Measurements from ENCODE around the gene KIRREL3. TPM values are rescaled to one million over a fixed set of nuclear protein-coding genes. Genes with fewer than 3 reads are reported as not detected.

KIRREL3 gene
- total and polyA plus RNA-seq, 9 of the 15 experiments (the other 6 are each of a cell fraction or from before 2014, with no cell fraction given): 0.04 to 0.10 TPM; not detected in 7

GRCh38 chr11:126480410-126481302 is 519.9 kb downstream of the KIRREL3 start:
- POLR2A ChIA-PET: interaction anchor here (0.6 to 1.6 kb wide), 8 partner anchors 9 to 372 kb away, joined by 3 to 8 read pairs (median 4); no protein-coding TSS in a partner anchor
- 17% methylated on average over 18 of the region's 19 CpGs for WGBS (ENCODE audit: insufficient coverage, low coverage, missing lambda C conversion rate)
- H3K9ac ChIP-seq (ENCODE audit: insufficient read depth in 1 of 2, low read depth in 2 of 2, low read length in 2 of 2): peak overlapping the region; percentile 27 to 40; a peak in 3 of 4 replicates
- TF ChIP-seq EGR1 (conservative IDR thresholded peaks at IDR 0.05) (no peak), TFE3 (CRISPR knock-in tag; IDR thresholded peaks at IDR 0.05) (no peak), SIX5 (IDR thresholded peaks at IDR 0.05; ENCODE audit: borderline replicate concordance in 1 of 2, insufficient read depth in 1 of 2, low read depth in 1 of 2, low read length in 2 of 2) (no peak), HOMEZ (CRISPR knock-in tag; IDR thresholded peaks at IDR 0.05) (no peak), PTTG1 (tag; IDR thresholded peaks at IDR 0.05; ENCODE audit: low read depth) (no peak), PYGO2 (tag; IDR thresholded peaks at IDR 0.05) (no peak), NUFIP1 (IDR thresholded peaks at IDR 0.05; ENCODE audit: partially characterized antibody) (no peak)

More at GRCh38 chr11:126480410-126481302, 519.9 kb downstream of the KIRREL3 start:
- intact Hi-C loops (cut with micrococcal nuclease): loop anchor here (1.0 to 2.0 kb wide), 2 partner anchors 40 to 170 kb away; no protein-coding TSS in a partner anchor
- peak; percentile 86 for ATAC-seq
- no peaks in the 10 kb centered on the region for H3K36me3 ChIP-seq (ENCODE audit: control insufficient read depth, insufficient read depth, low read length)
- H3K4me3 ChIP-seq: no peak overlapping the region
- no TSS peak for BruUV-seq (replicated peaks)
- peaks cover 5 to 42% of the 10 kb centered on the region in 2 experiments; a peak in 4 of 5 replicates for H3K27me3 ChIP-seq (ENCODE audit: control insufficient read depth in 2 of 2, insufficient read depth in 2 of 2, low read length in 2 of 2)
- H3K9me3 ChIP-seq (replicated peaks; ENCODE audit: control insufficient read depth, insufficient read depth, low read depth, low read length): no peaks in the 10 kb centered on the region
- in situ Hi-C loops (cut with MboI): no loop called here
- H2AFZ ChIP-seq (ENCODE audit: low read depth, low read length): peak overlapping the region; percentile 96
- peak; percentile 96 for FAIRE-seq
- no peaks in the 10 kb centered on the region for H3K79me2 ChIP-seq (ENCODE audit: control insufficient read depth, insufficient read depth, low read length)
- H3K4me1 ChIP-seq (replicated peaks in 1 of 2; ENCODE audit: control insufficient read depth in 2 of 2, insufficient read depth in 2 of 2, low read length in 2 of 2): peaks cover 3 to 4% of the 10 kb centered on the region in 2 experiments; a peak in 2 of 5 replicates
- H3K4me2 ChIP-seq (ENCODE audit: insufficient read depth, low read length): peak overlapping the region; percentile 61
- CTCF ChIA-PET (ENCODE audit: low intra/inter-chr PET ratio): interaction anchor here (0.7 to 2.4 kb wide), 3 partner anchors 18 to 170 kb away, joined by 3 to 12 read pairs (median 6); no protein-coding TSS in a partner anchor
- no peaks in the 10 kb centered on the region for H3K9me1 ChIP-seq (ENCODE audit: control insufficient read depth, insufficient read depth, low read length)
- peak; percentile 86 to 89 (median 87) for DNase-seq (ENCODE audit: extremely low read depth in 1 of 4, low spot score in 3 of 4)
- peak overlapping the region; percentile 60; the same call in 1 of the 3 replicates for H3K27ac ChIP-seq (ENCODE audit: extremely low read depth, low read depth, low read length)
- no peaks in the 10 kb centered on the region for H4K20me1 ChIP-seq (replicated peaks; ENCODE audit: control insufficient read depth, insufficient read depth, low read length)

Data from K562 (cell line).